GM18873 (cell line): ENCODE measurements around the gene PTRH1.
A peak's percentile ranks its signal among the peaks of the same experiment; 100 is the strongest.
"Not testable (repeated sequence)": the region's sequence is repeated elsewhere in the genome, so short reads cannot be mapped to it uniquely, and the experiment has no call there.

Experiments
- ATAC-seq: cut with Tn5 transposase; IDR thresholded peaks from one replicate; pipeline ENCODE4 v1.9.1; 2021; ENCODE audit warnings: mild to moderate bottlenecking, moderate library complexity, moderate number of reproducible peaks; ENCODE audit not compliant: unreplicated experiment, low FRiP score

Gene PTRH1

GRCh38 chr9:127715470-127716337 lies at the start of gene PTRH1, which contains the start of gene TTC16:
Gene PTRH1, minus strand, starts transcription at chr9:127715663. Its CDS starts 24 bp downstream, at chr9:127715639.
Gene TTC16, plus strand, starts transcription at chr9:127716079. Its CDS starts 67 bp downstream, at chr9:127716146.
- ATAC-seq: peak; percentile 74

- no peak for ATAC-seq
Measured at GRCh38 chr9:127763918-127764384, 48.5 kb upstream of the PTRH1 start.

- no peak for ATAC-seq
Measured at GRCh38 chr9:127762111-127762676, 46.7 kb upstream of the PTRH1 start.

GRCh38 chr9:127761491-127761956 lies 46.1 kb upstream of the PTRH1 start:
- ATAC-seq: no peak

GRCh38 chr9:127761061-127761460 lies 45.6 kb upstream of the PTRH1 start:
- no peak for ATAC-seq

GRCh38 chr9:127758843-127759242 lies 43.4 kb upstream of the PTRH1 start:
- ATAC-seq: no peak

- ATAC-seq: not testable (repeated sequence)
Measured at GRCh38 chr9:127756776-127757175, 41.3 kb upstream of the PTRH1 start.

GRCh38 chr9:127756233-127756632 lies 40.8 kb upstream of the PTRH1 start:
- ATAC-seq: no peak

- ATAC-seq: no peak
Measured at GRCh38 chr9:127755061-127756060, 39.9 kb upstream of the PTRH1 start.

- ATAC-seq: no peak
Measured at GRCh38 chr9:127754099-127755060, 38.9 kb upstream of the PTRH1 start.

- ATAC-seq: no peak
Measured at GRCh38 chr9:127753622-127754021, 38.2 kb upstream of the PTRH1 start.

GRCh38 chr9:127753148-127753547 lies 37.7 kb upstream of the PTRH1 start:
- ATAC-seq: no peak

GRCh38 chr9:127751269-127752054 lies 36.0 kb upstream of the PTRH1 start:
- ATAC-seq: no peak

- no peak for ATAC-seq
Measured at GRCh38 chr9:127749090-127749787, 33.8 kb upstream of the PTRH1 start.

GRCh38 chr9:127746959-127747569 lies 31.6 kb upstream of the PTRH1 start:
- ATAC-seq: no peak

GRCh38 chr9:127744398-127745110 lies 29.1 kb upstream of the PTRH1 start:
- no peak for ATAC-seq
